Left renal cortex interstitium (tissue), 4 donors: ENCODE data around the gene SRR. TPM values are rescaled to one million over a fixed set of nuclear protein-coding genes. Genes with fewer than 3 reads are reported as not detected.

ENCODE experiments used
- DNase-seq, 4 donors: peaks; one replicate each; pipeline ENCODE4 v3.0.0-alpha.2; 2013; ENCODE audit warnings: low read depth in 4 of 4, low spot score in 2 of 4, missing footprints in 1 of 4
- polyA plus RNA-seq, 4 donors: library from polyadenylated mRNA; unstranded; fragments of 120-200 nt; gene quantifications; one replicate each; pipeline ENCODE4 v1.2.1, GENCODE V29; 2013; ENCODE audit not compliant: insufficient read length in 4 of 4

SRR gene
- polyA plus RNA-seq, 4 donors, result 22.8 to 27.3 (median 25.0) TPM

DNA sequence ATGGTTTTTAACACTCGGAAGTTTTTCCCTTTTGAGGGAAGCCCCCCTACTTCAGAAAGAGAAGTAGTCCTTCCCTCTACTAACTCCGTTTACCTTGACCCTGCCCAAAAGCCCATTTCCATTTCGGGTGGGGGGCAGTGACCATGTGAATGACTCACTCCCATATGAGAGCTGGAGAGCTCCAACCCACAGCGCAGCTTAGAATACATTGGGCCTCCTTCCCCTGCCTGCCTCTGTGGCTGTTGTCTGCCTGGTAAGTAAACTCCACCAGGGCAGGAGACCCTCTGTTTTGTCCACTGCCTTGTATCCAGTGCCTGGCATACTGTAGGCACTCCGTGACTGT lies 34.5 kb downstream of the SRR start:
- no peak for DNase-seq

DNA sequence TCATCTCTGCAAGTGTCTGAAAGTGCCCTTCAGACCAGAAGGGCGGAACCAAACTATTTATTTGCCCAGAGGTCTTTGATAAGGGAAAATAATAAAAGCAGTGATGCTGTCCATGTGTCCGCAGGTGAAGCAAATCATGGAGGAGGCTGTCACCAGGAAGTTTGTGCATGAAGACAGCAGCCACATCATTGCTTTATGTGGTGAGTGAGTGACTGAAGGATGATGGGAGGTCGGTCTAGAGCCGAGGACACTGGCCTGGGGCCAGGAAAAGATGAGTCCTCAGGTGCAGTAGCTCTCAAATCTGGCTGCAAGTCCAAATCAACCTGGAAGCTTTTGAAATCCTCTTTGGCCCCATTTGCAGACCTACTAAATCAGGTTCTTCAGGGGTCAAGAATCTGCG lies 39.7 kb downstream of the SRR start:
- DNase-seq, result no peak

DNA sequence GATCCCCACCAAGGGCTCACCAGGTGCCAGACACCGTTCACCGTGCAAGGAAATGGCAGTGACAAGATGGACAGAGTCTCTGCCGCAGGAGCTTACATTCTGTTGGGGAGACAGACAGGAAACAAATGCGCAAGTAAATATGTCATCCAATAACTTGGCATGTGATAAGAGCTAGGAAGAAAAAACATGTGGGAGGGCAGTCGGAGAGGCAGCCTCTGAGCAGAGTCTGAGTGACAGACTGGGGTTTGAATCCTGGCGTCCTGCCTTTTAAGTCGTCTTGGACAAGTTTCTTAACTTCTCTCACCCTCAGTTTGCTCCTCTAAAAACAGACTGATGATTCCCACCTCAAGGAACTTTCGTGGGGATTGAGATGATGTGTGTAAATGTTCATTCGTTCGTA lies 40.8 kb downstream of the SRR start:
- DNase-seq, result no peak

DNA sequence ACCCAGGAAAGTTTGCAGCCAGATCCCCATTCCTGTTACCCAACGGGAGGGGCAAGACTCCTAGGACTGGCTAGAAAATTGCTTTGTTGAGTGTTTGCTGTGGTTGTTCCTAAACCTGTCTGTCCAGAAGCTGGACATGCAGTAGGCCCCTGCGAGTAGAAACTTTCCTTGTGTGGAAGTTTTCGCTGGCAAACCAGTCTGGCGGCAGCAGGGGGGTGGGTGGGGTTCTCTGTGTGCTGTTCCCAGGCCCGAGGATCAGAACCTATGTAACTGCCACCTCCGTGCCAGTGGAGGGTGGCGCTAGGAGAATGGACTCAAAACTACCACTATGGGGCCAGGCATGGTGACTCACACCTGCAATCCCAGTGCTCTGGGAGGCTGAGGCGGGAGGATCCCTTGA lies 42.7 kb downstream of the SRR start:
- no peak for DNase-seq

DNA sequence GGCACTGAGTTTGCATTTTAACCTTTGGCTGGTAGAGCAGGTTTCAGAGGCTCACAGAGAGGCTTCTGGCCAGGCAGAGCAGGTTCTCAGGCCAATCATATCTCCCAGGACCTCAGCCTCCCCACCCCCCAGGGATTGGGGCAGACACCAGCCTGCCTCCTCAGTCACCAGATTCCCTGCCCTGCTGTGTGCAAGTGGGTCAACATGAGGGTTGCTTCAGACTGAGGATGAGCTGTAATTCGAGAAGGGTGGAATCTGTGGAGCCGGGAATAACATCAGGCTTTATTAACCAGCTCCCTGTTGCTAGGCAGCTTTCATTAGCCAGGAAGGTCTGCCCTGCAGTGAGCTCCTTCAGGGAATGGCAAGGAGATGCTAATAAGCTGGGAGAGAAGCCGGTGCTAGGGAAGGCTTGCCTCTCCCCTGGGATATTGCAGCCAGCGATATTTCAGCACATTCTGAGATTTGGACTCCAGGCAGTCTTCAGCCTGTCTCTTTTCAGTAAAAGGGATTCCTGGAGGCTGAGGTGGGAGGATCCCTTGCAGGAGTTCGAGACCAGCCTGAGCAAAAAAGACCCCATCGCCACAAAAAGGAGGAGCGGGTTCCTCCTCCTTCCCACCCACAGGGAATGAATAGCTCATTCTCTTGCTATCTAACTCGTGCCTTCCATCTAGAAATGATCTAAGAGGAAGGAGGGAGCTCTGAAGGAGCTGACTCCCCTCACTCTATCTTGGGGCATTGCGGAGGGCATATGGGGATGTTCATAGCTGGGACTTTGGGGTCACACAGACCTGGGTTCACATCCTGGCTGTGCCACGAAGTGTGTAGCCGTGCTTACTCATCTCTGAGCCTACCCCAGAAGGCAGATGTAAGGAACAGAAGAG lies 44.3 kb downstream of the SRR start:
- DNase-seq, result peak in 2 of 4 donors; percentile 49 to 59

DNA sequence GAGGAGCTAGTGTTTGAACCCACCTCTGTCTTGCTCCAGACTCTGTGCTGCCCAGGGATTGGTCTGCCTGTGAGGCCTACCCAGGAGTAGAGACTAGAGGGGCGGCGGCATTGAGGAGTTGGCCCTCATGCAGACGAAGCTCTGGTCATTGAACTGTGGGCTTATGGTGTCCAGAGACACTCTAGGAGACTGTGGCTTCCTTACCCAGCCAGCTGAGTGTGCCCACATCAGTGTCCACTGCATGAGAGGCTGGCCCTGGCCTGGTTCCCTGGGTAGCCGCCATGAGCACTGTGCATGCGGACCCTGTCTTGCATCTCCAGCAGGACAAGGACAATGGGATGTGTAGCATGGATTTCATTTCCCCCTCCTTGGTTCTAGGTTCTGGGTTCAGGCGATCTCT lies 47.5 kb downstream of the SRR start:
- no peak for DNase-seq

DNA sequence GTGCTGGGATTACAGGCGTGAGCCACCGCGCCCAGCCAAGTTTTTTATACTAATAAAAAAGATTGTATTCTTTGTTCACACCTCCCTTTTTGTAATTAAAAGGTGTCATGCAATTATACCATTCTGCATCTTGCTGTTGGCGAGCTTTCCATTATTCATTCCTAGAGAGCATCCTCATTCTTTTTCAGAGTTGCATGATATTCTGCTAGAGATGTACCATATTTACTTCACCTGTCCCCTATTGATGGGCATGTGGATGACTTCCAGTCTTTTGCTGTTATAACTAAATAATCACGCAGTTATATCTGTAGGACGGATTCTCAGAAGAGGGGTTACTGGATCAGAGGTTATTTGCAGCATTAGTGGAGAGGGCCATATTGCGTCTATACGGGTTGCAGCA lies 50.6 kb downstream of the SRR start:
- no peak for DNase-seq

DNA sequence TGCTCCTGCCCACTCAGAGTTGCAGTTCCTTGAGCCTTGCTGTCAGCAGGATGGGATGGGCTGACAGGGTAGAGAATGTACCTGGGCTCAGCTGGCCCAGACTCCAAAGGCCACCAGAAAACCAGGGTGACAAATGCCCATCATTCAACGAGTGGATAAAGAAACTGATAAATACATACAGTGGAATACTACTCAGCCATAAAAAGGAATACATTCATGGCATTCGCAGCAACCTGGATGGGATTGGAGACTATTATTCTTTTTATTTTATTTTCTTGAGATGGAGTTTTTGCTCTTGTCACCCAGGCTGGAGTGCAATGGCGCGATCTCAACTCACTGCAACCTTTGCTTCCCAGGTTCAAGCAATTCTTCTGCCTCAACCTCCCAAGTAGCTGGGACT lies 53.5 kb downstream of the SRR start:
- no peak for DNase-seq

DNA sequence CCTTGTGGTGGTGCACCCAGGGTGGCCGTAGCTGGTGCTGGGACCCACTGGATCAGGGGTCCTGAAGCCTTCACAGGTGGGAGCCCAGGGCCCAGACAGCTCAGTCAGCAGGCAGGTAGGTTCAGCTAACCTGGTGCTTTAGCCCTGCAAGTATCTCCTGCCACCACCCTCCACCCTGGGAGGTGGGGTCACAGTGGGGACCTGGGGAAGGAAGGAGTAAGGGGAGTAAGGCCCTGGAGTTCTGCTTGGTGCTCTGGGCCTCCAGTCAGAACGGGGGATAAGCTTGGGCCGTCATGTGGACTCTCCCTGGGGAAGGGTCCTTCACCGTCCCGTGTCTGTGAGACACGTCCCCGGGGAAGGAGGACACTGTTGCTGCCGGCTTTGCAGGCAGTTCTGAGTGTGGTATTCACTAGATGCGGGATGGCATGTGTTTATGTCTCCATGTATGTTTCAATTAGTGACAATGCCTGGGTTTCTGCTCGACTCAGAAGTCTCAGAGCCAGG lies 54.2 kb downstream of the SRR start:
- DNase-seq, result no peak

DNA sequence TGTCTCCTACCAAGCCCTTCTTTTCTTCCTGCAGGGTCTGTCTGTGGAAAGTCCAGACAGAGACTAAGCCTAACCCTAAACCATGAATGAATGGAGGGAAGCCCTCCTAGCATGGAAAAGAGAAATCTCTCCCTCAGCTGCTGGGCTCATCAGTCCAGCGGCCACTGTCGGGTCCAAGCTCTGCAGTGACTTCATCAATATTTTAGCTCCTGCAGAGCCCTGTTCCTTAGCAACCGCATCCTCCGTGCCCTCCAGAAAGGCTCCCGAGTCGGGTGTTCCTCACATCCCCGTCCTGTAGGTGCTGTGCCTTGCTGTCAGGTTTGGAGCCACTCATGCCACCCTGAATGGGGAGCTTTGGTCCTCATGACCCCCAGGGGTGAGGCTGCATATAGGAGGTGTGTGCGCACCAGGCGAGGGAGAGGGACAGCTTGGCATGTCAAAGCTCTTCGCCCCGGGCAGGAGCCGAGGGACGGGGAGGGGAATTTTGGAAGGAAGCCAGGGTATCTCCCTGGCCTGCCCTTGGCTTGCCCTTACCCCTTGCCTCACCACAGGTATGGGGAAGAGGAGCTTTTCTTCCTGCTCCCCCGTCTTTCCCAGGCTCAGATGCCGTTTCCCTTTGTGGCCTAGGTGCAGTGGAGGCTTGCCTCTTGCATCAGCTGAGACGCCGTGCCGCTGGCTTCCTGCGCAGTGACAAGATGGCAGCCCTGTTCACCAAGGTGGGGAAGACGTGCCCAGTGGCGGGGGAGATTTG lies 57.4 kb downstream of the SRR start:
- no peak for DNase-seq

DNA sequence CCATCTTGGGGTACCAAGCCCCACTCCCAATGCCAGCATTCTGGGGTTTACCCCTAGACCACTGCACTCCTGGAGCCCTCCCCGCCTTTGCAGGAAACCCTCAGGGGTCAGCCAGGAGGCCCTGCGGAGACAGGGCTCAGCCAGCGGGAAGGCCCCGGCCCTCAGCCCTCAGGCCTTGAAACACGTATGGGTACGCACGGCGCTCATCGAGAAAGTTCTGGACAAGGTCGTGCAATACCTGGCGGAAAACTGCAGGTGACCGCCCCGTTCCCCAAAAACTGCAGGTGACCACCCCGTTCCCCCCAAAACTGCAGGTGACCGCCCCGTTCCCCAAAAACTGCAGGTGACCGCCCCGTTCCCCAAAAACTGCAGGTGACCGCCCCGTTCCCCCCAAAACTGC lies 58.3 kb downstream of the SRR start:
- DNase-seq, result no peak

DNA sequence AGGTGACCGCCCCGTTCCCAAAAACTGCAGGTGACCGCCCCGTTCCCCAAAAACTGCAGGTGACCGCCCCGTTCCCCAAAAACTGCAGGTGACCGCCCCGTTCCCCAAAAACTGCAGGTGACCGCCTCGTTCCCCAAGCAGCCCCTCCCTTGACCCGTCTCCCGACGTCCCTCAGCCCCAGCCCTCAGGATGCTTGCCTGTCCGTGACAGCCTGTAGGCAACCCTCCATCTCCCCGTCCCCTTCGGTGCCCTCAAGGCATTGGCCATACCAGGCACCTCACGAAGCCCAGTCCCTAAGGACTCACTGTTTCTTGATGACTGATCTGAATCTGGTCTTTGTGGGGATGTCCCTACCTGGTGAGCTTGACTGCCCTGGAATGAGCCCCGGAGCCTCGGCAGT lies 58.7 kb downstream of the SRR start:
- DNase-seq, result no peak

DNA sequence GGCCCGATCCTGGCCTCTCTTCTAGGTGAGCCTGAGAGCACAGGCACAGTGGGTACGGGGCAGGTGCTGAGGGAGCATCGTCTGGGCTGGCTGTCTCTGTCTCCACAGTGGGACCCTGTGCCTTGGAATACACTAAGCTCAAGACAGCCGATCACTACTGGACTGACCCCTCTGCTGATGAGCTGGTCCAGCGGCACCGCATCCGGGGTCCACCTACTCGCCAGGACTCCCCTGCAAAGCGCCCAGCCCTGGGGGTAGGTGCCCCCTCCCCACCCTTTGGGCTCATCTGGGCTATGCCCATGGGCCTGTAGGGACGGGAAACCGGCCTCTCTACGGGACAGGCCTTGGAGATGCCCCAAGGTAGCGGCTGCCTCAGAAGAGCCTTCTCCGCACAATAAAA lies 59.1 kb downstream of the SRR start:
- no peak for DNase-seq

DNA sequence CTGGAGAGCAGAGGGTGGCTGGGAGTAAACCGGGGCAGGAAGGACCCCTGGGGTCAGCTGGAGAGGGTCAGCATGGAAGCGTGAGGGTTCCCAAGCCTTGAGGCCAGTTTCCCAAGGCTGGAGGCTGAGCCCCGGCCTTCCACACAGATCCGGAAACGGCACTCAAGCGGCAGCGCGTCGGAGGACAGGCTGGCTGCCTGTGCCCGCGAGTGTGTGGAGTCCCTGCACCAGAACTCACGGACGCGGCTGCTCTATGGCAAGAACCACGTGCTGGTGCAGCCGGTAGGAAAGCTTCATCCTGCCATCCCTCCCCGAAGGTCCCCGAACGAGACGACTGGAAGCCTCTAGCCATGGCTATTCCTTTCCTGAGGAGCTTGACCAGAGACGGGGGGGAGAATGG lies 59.6 kb downstream of the SRR start:
- no peak for DNase-seq

DNA sequence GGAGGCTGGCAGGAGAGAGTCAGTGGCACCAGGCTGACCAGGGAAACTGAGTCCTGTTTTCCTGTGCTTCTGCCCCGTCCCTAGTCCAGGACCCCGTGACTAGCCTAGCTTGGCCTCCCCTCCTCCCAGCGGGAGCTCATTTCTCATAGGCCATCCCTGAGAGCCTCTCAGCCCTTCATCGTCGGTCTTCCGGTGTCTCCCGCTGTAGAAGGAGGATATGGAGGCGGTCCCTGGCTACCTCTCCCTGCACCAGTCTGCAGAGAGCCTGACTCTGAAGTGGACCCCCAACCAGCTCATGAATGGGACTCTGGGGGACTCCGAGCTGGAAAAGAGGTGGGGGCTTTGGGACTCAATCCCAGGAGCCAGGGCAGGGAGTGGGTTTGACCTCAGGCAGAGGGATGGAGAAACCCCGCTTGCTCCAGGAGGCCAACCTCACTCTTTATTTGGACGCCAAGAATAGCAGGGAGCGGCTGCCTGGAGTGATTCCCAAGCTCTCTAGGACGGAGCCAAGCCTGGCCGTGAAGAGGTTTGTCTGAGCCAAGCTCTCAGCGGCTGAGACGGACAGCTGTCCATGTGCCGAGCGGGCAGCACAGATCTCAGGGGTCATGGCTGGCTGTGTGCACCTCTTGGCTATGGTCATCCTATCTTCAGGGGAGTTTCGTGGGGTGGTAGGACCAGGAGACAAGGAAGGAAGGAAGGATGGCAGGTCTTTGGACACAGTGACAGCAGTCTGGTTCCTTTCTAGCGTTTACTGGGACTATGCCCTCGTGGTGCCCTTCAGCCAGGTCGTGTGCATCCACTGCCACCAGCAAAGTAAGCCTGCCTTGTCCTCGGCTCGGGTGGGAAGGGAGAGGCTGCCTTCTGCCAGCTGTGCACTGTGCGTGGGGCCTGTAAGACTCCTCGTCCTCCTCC lies 60.4 kb downstream of the SRR start:
- DNase-seq, result no peak

DNA sequence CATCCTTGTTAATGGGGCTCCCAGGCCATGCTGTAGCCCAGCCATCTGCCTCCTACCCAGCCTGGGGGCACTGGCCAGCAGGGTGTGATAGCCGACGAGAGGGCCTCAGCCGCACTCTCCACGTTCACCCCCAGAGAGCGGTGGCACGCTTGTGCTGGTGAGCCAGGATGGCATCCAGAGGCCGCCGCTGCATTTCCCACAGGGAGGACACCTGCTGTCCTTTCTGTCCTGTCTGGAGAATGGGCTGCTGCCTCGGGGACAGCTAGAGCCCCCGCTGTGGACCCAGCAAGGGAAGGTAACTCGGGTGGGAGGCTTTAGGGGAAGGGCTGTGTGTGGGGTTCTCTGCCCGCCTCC lies 61.0 kb downstream of the SRR start:
- no peak for DNase-seq

DNA sequence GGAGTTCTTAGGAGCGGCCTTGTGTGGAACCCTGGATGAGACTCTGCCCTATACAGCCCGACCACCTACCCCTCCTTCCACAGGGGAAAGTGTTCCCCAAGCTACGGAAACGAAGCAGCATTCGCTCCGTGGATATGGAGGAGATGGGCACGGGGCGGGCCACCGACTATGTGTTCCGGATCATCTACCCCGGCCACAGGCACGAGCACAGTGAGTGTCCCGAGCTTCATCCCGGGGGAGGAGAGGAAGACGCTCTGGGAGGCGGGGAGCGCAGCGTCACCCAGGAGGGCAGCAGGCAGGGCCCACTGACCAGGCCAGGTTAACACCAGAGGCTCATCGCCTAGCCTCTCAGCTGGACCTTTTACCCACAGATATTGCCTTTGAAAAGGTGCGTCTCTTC lies 61.4 kb downstream of the SRR start:
- no peak for DNase-seq

DNA sequence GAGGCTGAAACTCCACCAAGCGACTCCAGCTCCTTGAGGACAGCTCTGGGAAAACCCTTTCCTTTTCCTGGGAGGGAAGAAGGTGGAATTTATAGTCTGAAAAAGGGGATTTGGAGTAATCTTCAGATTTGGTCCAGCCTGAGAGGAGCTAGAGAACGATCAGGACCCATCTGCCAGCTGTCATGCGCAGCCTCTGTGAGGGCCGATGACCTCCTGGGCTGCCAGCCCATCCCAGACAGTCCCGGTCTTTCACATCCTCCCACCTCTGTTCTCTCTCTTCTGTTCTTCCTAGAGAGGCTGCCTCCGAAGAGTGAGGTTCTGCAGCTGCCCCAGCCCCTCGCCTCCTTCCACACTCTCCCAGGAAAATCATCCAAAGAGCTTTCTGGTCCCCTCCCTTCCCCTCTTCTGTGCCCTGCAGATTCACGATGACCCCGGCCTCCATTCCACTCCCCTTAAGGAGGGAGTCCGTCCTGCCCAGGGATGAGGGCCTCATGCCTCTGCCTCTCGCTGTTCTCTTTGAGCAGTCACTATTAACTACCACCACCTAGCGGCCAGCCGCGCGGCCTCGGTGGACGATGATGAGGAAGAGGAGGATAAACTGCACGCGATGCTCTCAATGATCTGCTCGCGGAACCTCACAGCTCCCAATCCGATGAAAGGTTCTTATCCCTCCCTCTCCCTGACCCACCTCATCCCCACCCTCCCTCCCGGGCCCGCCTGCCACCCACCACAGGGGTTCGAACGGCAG lies 63.2 kb downstream of the SRR start:
- DNase-seq, result no peak

DNA sequence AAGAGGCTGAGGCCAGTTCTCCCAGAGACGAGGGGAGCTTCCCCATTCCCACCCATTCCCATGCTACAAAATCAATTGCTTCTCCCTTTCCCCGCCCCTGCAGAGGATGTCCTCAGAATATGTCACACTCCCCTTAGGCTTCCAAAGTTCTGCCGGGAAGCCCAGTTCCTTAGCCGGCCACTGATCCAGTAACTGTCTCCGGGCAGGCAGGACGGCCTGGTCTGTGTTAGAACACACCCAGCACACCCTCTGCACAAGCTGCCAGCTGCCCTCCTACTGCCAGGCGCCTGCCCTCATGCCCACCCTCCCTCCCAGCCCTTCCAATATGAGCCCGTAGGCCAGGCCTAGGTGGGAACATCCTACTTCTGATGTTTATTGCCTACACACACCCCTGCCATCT lies 64.6 kb downstream of the SRR start:
- no peak for DNase-seq

DNA sequence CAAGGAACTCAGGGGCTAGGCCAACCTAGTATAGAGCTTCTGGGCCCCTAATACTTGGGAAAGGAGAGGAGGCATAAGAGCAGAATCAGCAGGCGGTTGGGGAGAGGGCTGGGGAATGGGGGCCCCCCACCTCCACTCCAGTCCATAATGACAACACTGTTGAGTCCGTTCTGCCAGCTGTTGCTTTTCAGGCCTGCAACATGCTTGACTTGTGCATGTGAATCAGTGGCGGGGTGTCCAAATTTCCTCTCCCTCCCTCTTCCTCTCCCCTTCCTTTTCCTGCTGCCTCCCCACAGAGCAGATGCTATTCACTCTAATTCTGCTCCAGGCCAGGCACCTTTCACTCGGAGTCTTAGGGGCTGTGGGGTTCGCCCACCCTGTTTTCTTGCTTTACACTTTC lies 65.3 kb downstream of the SRR start:
- DNase-seq, result no peak
